NCI-H1694 treated with DMSO at 0.1 percent for 48 hours (cell line): Measurements from ENCODE around the gene DPYSL4.

ENCODE experiments used
- DNase-seq: peaks from one replicate; lab custom pipeline; 2025; lab: John Stamatoyannopoulos, UW

Gene DPYSL4

GRCh38 chr10:132228616-132229015 is 41.9 kb downstream of the DPYSL4 start:
- DNase-seq: no peak

- no peak for DNase-seq
These were observed 42.3 kb downstream of the DPYSL4 start for GRCh38 chr10:132229096-132229495.

- DNase-seq: no peak
These were observed 43.2 kb downstream of the DPYSL4 start for GRCh38 chr10:132229834-132230556.

- no peak for DNase-seq
These were observed 43.9 kb downstream of the DPYSL4 start for GRCh38 chr10:132230557-132231210.

- DNase-seq: no peak
These were observed 44.9 kb downstream of the DPYSL4 start for GRCh38 chr10:132231656-132232022.

- DNase-seq: no peak
These were observed 45.5 kb downstream of the DPYSL4 start for GRCh38 chr10:132232023-132232951.

GRCh38 chr10:132232981-132233380 is 46.2 kb downstream of the DPYSL4 start:
- no peak for DNase-seq

- no peak for DNase-seq
These were observed 46.8 kb downstream of the DPYSL4 start for GRCh38 chr10:132233501-132234085.

- no peak for DNase-seq
These were observed 48.1 kb downstream of the DPYSL4 start for GRCh38 chr10:132234860-132235259.

- DNase-seq: no peak
These were observed 49.4 kb downstream of the DPYSL4 start for GRCh38 chr10:132236161-132236560.

- DNase-seq: no peak
These were observed 50.1 kb downstream of the DPYSL4 start for GRCh38 chr10:132236881-132237280.

- no peak for DNase-seq
These were observed 50.6 kb downstream of the DPYSL4 start for GRCh38 chr10:132237396-132237795.

GRCh38 chr10:132237871-132238270 is 51.1 kb downstream of the DPYSL4 start:
- no peak for DNase-seq

- no peak for DNase-seq
These were observed 51.8 kb downstream of the DPYSL4 start for GRCh38 chr10:132238371-132239125.

GRCh38 chr10:132239126-132240031 is 52.6 kb downstream of the DPYSL4 start:
- no peak for DNase-seq

- no peak for DNase-seq
These were observed 53.4 kb downstream of the DPYSL4 start for GRCh38 chr10:132240156-132240555.

- DNase-seq: no peak
These were observed 53.8 kb downstream of the DPYSL4 start for GRCh38 chr10:132240581-132240980.

GRCh38 chr10:132241086-132241485 is 54.3 kb downstream of the DPYSL4 start:
- DNase-seq: no peak

GRCh38 chr10:132241496-132241895 is 54.7 kb downstream of the DPYSL4 start:
- no peak for DNase-seq

- no peak for DNase-seq
These were observed 55.5 kb downstream of the DPYSL4 start for GRCh38 chr10:132242103-132242840.
